HEK293T (cell line): Measurements from ENCODE around the gene UBAC1.

Experiments used
- CTCF ChIA-PET: fragments of 350-600 bp; formaldehyde crosslinking; extraction: SDS; loops from one replicate; lab custom pipeline; 2021; ENCODE audit warnings: antibody characterized with exemption, inconsistent platforms; lab: Yijun Ruan, JAX
- POLR2A ChIA-PET: fragments of 350-600 bp; formaldehyde crosslinking; extraction: SDS; loops from one replicate; lab custom pipeline; 2020; ENCODE audit warnings: antibody characterized with exemption, inconsistent platforms; lab: Yijun Ruan, JAX
- DNase-seq: peaks from one replicate; pipeline ENCODE4 v3.0.0; 2012; ENCODE audit warnings: mixed read lengths; ENCODE audit errors: extremely low spot score
- ARNT ChIP-seq: fragments of 450-650 bp; IDR thresholded peaks from 2 replicates; pipeline ENCODE4 v1.6.1; 2017; ENCODE audit warnings: mild to moderate bottlenecking
- BHLHE40 ChIP-seq: fragments of 450-650 bp; IDR thresholded peaks from 2 replicates; pipeline ENCODE4 v1.6.1; 2016; ENCODE audit warnings: mild to moderate bottlenecking, moderate library complexity, borderline replicate concordance
- CTBP1 ChIP-seq: fragments of 450-650 bp; IDR thresholded peaks from 2 replicates; pipeline ENCODE4 v1.6.1; 2016; ENCODE audit warnings: borderline replicate concordance
- ELF4 ChIP-seq: fragments of 450-650 bp; IDR thresholded peaks from 2 replicates; pipeline ENCODE4 v1.6.1; 2017; ENCODE audit warnings: antibody characterized with exemption
- FOXA1 ChIP-seq: fragments of 450-650 bp; IDR thresholded peaks from 2 replicates; pipeline ENCODE4 v1.6.1; 2016; ENCODE audit warnings: mild to moderate bottlenecking
- FOXK2 ChIP-seq: fragments of 450-650 bp; IDR thresholded peaks from 2 replicates; pipeline ENCODE4 v1.6.1; 2016; ENCODE audit warnings: mild to moderate bottlenecking
- FOXM1 ChIP-seq: fragments of 450-650 bp; IDR thresholded peaks from 2 replicates; pipeline ENCODE4 v1.6.1; 2017; ENCODE audit warnings: mild to moderate bottlenecking, borderline replicate concordance
- HDGF ChIP-seq: fragments of 450-650 bp; IDR thresholded peaks from 2 replicates; pipeline ENCODE4 v1.6.1; 2017; ENCODE audit warnings: antibody characterized with exemption, borderline replicate concordance
- L3MBTL2 ChIP-seq: fragments of 450-650 bp; conservative IDR thresholded peaks from 2 replicates; pipeline ENCODE4 v1.6.1; 2016; ENCODE audit warnings: mild to moderate bottlenecking
- LEF1 ChIP-seq: fragments of 450-650 bp; IDR thresholded peaks from 2 replicates; pipeline ENCODE4 v1.6.1; 2017; ENCODE audit warnings: mild to moderate bottlenecking, borderline replicate concordance
- NFRKB ChIP-seq: fragments of 450-650 bp; IDR thresholded peaks from 2 replicates; pipeline ENCODE4 v1.6.1; 2016; ENCODE audit warnings: mild to moderate bottlenecking, moderate library complexity
- PKNOX1 ChIP-seq: fragments of 450-650 bp; IDR thresholded peaks from 2 replicates; pipeline ENCODE4 v1.6.1; 2016
- SP1 ChIP-seq: fragments of 450-650 bp; IDR thresholded peaks from 2 replicates; pipeline ENCODE4 v1.6.1; 2017
- SUZ12 ChIP-seq: fragments of 450-650 bp; IDR thresholded peaks from 2 replicates; pipeline ENCODE4 v1.6.1; 2016; ENCODE audit warnings: mild to moderate bottlenecking
- TARDBP ChIP-seq: fragments of 450-650 bp; IDR thresholded peaks from 2 replicates; pipeline ENCODE4 v1.6.1; 2016
- ZNF384 ChIP-seq: fragments of 450-650 bp; IDR thresholded peaks from 2 replicates; pipeline ENCODE4 v1.6.1; 2016

Gene UBAC1

GRCh38 chr9:135889564-135890189 is 71.5 kb downstream of the UBAC1 start:
- no peak for TF ChIP-seq PKNOX1
- no peak for TF ChIP-seq L3MBTL2
- no peak for TF ChIP-seq ZNF384
- TF ChIP-seq FOXK2, result no peak
- DNase-seq, result no peak
- CTCF ChIA-PET, result no interaction called here
- POLR2A ChIA-PET, result interaction anchor here (0.7 kb wide), 1 partner anchor 66 kb away, joined by 3 read pairs; no protein-coding TSS in a partner anchor

GRCh38 chr9:135888766-135889394 is 72.3 kb downstream of the UBAC1 start:
- TF ChIP-seq NFRKB, result no peak
- TF ChIP-seq LEF1, result no peak
- no peak for TF ChIP-seq SUZ12
- no peak for TF ChIP-seq HDGF
- TF ChIP-seq ARNT, result no peak
- TF ChIP-seq CTBP1, result no peak
- TF ChIP-seq BHLHE40, result no peak
- no peak for TF ChIP-seq ELF4
- no peak for DNase-seq
- ChIA-PET CTCF (no interaction called here), POLR2A (no interaction called here)

DNA sequence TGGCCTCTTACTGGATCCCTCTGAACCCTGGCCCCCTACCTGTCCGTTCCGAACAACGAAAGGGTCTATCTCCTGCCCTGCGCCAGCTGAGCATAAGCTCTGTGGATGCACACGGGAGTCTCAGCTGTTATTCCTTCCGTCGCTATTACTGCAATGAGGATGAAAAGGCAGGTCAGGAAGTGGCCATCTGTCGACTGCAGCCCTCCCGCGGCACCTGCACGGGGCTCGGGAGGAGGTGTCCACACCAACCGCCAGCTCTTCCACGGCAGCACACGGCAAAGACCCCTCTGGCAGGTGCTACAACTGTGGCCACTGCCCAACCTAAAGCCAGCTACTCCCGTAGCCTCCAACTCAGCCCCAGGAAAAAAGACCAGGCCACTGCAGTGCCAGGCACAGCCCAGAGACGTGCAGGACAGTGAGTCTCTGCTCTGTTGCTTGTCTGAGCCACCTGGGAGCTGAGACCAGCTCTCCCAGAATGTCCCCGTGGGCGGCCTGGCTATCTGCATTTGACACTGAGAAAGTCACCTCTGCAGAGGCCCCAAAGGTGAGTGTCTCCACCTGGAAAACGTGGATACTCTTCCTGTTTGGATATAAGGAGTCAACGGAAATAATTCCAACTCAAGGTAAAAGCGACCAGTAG is 72.9 kb downstream of the UBAC1 start:
- ChIA-PET CTCF (no interaction called here), POLR2A (no interaction called here)
- no peak for DNase-seq
- TF ChIP-seq SUZ12, result no peak
- TF ChIP-seq BHLHE40, result no peak
- TF ChIP-seq NFRKB, result no peak
- no peak for TF ChIP-seq FOXK2
- TF ChIP-seq ARNT, result no peak
- no peak for TF ChIP-seq ZNF384

- no peak for TF ChIP-seq PKNOX1
- TF ChIP-seq ELF4, result no peak
- no peak for TF ChIP-seq ZNF384
- no peak for TF ChIP-seq BHLHE40
- TF ChIP-seq LEF1, result no peak
- no peak for TF ChIP-seq NFRKB
- TF ChIP-seq FOXA1, result no peak
- TF ChIP-seq SUZ12, result no peak
- TF ChIP-seq ARNT, result no peak
- TF ChIP-seq L3MBTL2, result no peak
- TF ChIP-seq FOXK2, result no peak
- TF ChIP-seq TARDBP, result no peak
- no peak for TF ChIP-seq SP1
- no peak for TF ChIP-seq FOXM1
- POLR2A ChIA-PET, result no interaction called here
- no peak for DNase-seq
- CTCF ChIA-PET, result no interaction called here
Measured at GRCh38 chr9:135887585-135888050, 73.6 kb downstream of the UBAC1 start.

GRCh38 chr9:135887021-135887507 is 74.1 kb downstream of the UBAC1 start:
- ChIA-PET CTCF (no interaction called here), POLR2A (no interaction called here)
- TF ChIP-seq ZNF384 (no peak), L3MBTL2 (no peak), BHLHE40 (no peak), TARDBP (no peak), PKNOX1 (no peak), SUZ12 (no peak), FOXM1 (no peak), FOXA1 (no peak), LEF1 (no peak), HDGF (no peak), CTBP1 (no peak), ARNT (no peak), ELF4 (no peak), SP1 (no peak), FOXK2 (no peak), NFRKB (no peak)
- no peak for DNase-seq
